ENCODE data around the gene TMEM250.
"Not testable (repeated sequence)": the region's sequence is repeated elsewhere in the genome, so short reads cannot be mapped to it uniquely, and the experiment has no call there.

The TMEM250 gene

GRCh38 chr9:136107953-136108647, 10.6 kb downstream of the TMEM250 start:
- DNase-seq (ENCODE audit: low read depth): no peak
- no peak overlapping the region for H3K4me3 ChIP-seq (ENCODE audit: control insufficient read depth, low read depth, low read length)
- TF ChIP-seq, protein P1, sequence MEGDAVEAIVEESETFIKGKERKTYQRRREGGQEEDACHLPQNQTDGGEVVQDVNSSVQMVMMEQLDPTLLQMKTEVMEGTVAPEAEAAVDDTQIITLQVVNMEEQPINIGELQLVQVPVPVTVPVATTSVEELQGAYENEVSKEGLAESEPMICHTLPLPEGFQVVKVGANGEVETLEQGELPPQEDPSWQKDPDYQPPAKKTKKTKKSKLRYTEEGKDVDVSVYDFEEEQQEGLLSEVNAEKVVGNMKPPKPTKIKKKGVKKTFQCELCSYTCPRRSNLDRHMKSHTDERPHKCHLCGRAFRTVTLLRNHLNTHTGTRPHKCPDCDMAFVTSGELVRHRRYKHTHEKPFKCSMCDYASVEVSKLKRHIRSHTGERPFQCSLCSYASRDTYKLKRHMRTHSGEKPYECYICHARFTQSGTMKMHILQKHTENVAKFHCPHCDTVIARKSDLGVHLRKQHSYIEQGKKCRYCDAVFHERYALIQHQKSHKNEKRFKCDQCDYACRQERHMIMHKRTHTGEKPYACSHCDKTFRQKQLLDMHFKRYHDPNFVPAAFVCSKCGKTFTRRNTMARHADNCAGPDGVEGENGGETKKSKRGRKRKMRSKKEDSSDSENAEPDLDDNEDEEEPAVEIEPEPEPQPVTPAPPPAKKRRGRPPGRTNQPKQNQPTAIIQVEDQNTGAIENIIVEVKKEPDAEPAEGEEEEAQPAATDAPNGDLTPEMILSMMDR (IDR thresholded peaks at IDR 0.05; ENCODE audit: control insufficient read depth, insufficient read depth, low read depth, low read length, missing control alignments): no peak

GRCh38 chr9:136107155-136107952, 11.3 kb downstream of the TMEM250 start:
- TF ChIP-seq, protein P1 (IDR thresholded peaks at IDR 0.05; ENCODE audit: control insufficient read depth, insufficient read depth, low read depth, low read length, missing control alignments): no peak
- no peak for DNase-seq (ENCODE audit: low read depth)
- H3K4me3 ChIP-seq (ENCODE audit: control insufficient read depth, low read depth, low read length): no peak overlapping the region

DNA sequence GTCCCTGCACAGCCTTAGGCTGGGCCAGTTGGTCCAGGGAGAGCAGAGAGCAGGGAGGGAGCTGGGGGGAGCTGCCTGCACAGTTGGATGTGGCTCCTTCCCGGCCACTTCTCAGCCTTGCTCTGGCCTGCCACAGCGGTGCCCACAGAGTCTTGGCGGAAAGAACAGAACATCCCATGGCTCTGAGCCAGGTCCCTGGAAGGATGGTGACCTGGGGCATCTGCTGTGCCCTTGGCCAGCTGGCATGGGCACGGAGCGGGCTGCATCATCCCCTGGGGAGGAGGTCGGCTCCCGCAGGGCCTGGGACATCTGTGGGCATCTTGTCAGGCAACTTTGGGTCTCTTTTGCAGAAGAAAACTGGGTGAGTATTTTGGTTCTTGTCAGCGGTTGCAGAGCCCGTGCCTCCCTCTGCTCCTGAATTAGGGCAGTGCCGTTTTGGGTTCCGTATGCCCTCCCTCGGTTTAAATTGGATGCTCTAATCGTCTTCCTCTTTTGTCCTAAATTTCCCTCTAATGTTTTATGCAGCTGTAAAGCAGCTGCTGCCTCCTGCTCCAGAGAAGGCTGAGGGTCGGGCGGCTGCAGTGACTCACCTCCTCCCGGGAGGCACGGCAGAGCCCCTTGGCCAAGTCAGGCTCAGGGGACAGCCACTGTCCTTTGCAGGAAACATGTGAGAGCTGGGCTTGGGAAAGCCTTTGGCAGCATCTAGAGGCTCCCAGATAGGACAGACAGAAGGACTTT, 13.1 kb downstream of the TMEM250 start:
- TF ChIP-seq, protein P1 (IDR thresholded peaks at IDR 0.05; ENCODE audit: control insufficient read depth, insufficient read depth, low read depth, low read length, missing control alignments): no peak
- no peak overlapping the region for H3K4me3 ChIP-seq (ENCODE audit: control insufficient read depth, low read depth, low read length)
- no peak for DNase-seq (ENCODE audit: low read depth)

- TF ChIP-seq, protein P1 (IDR thresholded peaks at IDR 0.05; ENCODE audit: control insufficient read depth, insufficient read depth, low read depth, low read length, missing control alignments): no peak
- DNase-seq (ENCODE audit: low read depth): no peak
- H3K4me3 ChIP-seq (ENCODE audit: control insufficient read depth, low read depth, low read length): no peak overlapping the region
Measured at GRCh38 chr9:136104916-136105315, 13.8 kb downstream of the TMEM250 start.

DNA sequence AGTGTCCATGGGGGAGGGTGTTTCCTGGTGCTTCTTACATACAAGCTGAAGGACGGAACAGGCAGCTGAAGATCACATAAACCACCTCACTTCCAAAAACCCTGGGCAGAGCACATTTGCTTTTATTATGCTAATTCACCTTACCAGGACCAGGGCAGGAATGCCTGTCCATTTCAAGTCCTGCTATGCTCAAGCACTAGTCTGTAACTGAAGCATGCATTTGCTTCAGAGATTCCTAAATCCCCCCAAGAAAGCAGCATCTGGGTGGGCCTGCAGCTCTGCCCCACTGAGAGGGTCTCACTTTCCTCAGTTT, 14.2 kb downstream of the TMEM250 start:
- TF ChIP-seq, protein P1 (IDR thresholded peaks at IDR 0.05; ENCODE audit: control insufficient read depth, insufficient read depth, low read depth, low read length, missing control alignments): no peak
- H3K4me3 ChIP-seq (ENCODE audit: control insufficient read depth, low read depth, low read length): no peak overlapping the region
- DNase-seq (ENCODE audit: low read depth): no peak

GRCh38 chr9:136103651-136104487, 14.8 kb downstream of the TMEM250 start:
- no peak overlapping the region for H3K4me3 ChIP-seq (ENCODE audit: control insufficient read depth, low read depth, low read length)
- TF ChIP-seq, protein P1 (IDR thresholded peaks at IDR 0.05; ENCODE audit: control insufficient read depth, insufficient read depth, low read depth, low read length, missing control alignments): no peak
- DNase-seq (ENCODE audit: low read depth): no peak

- H3K4me3 ChIP-seq (ENCODE audit: control insufficient read depth, low read depth, low read length); DNase-seq (ENCODE audit: low read depth): not testable (repeated sequence)
Measured at GRCh38 chr9:136101615-136102074, 17.0 kb downstream of the TMEM250 start.

Measured in AG09309 (cell line).